Nucleus accumbens (tissue), 56 donors: ENCODE results near the gene DNAJC5G.
"Not testable (repeated sequence)": the region's sequence is repeated elsewhere in the genome, so short reads cannot be mapped to it uniquely, and the experiment has no call there.

Experiments
- DNase-seq, 56 donors: peaks; one replicate each; lab custom pipeline; 2025; lab: John Stamatoyannopoulos, UW

The DNAJC5G gene

DNA sequence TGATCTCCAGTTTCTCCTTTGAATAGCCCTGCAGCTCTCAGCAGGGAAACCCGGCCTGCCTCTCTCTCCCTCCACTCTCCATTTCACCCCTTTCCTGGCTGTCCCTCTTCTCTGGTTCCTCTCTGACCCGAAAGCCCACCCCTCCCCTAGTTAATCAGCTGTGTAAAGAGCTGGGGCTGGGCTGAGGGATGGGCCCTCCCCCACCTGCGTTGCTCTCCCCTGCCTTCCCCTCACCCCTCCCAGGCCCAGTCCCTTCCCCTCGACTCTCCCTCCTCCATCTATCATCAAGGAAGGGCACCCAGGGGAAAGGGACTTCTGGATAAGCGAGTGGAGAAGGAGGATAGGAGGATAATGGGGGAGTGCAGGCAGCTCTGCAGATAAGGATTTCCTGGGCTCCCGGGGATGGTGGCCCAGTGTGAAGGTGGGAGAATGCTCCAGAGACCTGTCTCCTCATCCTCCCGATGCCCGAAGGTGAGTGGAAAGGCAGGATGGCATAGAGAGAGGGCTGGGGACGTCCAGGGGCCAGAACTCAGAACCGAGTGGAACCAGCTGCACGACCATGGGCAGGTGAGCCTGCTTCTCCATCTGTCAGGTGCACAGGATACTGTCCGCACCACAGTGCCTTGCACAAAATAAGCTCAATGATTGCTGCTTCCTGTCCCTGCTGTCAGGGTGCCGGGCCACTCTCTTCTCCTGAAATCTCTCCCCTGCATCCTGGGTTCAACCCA is 24.4 kb upstream of the DNAJC5G start:
- no peak for DNase-seq

DNA sequence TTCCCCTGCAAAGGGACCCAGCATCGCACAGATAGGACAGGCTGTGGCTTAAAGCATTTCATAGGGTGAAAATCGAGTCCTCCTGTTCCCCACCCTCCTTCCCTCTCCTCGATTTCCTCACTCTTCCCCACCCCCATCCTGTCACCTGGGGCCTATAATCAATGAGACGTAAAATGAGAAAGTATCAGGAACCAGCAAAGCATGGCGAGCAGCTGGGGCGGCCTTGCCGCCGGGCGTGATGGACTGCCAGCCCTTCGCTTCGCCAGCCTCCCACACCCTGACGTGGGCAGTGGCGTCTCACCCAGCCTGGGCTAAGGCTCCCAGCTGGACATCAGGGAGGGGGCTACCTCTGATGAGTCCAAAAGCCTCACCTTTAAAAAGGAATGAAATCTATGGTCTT is 23.5 kb upstream of the DNAJC5G start:
- DNase-seq, result no peak

DNA sequence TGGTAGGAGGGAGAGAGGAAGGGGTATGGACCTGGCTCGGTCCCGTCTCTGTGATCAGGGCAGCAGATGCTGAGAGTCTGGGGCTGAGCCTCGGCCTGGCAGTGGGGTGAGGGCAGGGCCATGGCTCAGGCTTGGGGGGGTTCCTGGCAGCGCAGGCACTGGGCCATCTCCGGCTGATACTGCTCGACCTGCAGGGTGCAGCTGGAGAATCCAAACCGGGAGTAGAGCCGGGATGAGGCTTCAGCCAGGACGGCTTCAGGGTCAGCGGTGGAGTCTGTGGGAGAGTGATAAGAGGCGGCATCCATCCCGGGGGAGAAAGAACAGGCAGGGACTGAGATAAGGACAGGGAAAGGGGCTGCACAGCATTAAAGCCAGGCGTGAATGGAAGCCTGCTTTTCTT is 20.0 kb upstream of the DNAJC5G start:
- DNase-seq, result no peak

DNA sequence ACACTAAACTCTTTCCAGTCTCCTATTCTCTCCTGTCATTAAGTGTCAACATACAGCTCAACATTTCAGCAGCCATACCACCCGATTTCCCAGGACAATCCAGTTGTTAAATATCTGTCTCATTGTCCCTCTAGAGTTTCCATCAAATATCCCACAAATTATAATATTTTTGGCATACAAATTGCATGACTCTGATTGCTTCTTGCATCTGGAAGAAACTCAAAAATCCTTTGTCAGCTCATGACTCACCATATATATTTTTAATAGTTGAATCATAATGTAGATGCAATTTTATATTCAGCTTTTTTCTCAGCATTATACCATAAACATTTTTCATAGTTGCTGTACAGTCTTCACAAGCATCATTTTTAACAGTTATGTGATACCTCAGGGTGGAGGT is 19.6 kb upstream of the DNAJC5G start:
- no peak for DNase-seq

DNA sequence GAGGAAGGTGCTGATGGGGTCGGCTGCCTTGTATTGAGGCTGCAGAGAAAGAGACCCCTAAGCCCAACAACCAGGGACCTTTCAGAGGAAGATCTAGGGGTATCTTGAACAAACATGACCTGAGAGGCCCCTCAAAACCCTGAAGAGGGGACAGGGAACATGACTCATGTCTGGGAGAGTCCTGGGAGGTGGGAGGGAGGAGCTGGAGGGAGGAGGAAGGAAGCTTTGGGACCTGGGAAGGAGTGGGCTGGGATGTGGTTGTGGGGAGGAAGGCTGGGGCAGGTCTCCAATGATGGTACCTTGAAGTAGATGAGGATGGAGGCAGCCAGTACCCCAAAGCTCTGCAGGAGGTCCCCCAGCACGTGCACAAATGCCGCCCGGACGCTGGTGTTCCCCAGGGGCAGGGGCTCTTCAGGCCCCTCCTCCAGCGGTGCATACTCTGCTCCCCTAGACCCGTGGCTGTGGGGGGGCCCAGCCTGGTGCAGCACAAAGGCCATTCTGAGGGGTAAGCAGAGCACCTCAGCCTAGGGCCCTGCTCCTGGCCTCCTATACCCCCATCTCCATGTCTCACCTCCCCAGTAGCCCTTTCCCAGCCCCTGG is 18.3 kb upstream of the DNAJC5G start:
- DNase-seq, result no peak

DNA sequence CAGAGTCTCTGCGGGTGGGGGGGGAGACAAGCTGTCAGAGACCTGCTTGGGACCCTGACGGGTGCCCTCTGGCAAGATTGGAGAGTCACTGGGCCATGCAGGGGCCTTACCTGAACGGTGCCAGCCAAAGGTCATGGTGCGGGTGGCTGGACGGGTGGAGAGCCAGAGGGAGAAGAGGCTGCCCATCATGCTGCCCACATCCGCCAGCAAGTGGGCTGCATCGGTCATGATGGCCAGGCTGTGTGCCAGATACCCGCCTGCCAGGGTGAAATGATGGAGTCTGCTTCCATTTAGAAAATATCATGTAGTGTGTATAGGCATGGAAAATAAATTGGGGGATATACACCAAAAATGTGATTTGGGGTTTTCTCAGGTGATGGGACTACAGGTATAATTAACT is 17.2 kb upstream of the DNAJC5G start:
- DNase-seq, result no peak

DNA sequence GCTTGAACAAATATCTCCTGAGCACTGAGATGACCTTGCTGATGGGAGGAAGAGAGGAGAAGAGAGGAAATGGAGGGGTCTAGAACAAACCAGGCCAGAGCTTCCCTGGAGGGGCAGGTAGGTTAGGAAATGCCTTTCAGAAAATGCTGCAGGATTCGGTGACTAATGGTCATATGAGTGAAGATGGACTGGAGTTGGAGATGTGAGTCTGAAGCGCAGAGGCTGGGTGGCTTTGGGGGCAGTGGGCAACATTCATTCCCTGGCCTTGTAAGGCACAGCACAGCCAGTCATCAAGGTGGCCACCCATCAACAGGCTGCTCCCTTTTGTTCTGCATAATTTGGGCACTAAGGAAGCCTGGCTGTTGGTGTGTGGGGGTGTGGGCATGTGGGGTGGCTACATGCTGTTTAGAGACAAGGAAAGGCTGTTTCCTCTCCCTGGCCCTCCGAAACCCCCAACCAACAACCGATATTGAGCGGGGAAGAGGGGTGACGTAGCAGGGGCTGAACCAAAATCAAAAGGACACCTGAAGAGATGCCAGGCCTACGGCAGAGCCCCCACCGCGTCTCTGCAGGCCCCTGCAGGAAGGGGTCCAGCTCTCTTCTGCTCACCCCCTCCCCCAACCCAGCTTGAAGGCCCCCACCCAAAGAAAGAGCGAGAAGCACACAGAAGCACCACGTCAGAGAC is 13.8 kb upstream of the DNAJC5G start:
- DNase-seq, result no peak

DNA sequence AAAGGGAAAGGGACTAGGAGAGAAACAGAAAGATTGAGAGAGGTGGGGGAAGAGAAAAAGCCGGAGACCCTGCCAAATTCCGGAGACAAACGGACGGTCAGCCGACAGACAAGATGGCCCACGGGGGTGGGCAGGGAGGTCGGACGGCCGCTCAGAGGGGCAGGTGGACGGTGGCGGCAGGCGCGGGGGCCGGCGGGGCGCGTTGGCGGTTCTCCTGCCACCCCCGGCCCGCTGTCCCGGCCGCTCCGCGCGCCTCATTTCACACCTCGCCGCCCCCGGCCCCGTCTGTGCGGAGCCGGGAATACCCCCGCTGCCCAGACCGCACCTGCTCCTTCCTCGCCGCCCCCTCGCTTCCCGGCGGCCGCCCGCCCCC is 13.3 kb upstream of the DNAJC5G start:
- DNase-seq, result peak in 1 of 56 donors; percentile 15

DNA sequence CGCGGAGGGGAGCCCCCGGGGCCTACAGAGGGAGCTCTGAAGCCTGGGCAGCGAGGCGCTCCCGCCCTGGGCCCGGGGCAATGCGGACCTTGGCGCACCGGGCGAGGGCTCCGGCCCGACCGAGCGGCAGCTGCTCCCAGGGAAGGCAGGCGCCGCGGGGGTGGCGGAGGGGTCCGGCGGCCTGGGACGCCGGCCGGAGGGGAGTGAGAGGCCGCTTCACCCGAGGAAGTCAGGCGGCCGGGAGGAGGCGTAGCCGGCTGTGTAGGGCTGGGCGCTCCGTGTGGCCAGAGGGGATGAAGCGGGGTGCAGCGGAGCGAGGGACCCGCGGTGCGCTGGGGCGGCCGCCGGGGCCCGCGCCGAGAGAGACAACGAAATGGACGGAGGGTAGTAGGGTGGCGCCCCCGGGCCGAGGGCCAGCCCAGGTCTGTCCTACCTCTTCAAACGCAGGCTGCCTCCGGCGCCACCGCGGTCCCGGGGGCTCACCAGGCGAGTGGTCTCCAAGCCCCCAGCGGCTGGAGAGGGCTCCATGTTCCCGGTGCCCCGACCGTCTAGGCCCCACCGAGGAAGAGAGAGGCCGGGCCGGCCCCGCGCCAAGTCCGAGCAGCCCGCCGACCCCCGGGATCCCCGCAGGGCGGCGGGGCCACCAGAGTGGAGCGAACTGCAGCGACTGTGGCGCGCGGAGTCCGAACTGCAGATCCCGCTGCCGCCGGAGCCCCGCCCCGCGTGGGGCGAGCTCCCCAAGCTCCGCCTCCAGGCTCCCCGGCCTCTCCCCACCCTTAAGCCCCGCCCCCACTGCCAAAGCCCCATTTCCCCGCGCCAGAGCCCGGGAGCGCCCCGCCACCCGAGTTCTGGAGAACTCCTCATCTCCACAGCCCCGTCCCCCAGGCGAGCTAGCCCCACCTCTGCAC is 12.6 kb upstream of the DNAJC5G start, which contains the start of gene SLC30A3:
SLC30A3 (minus strand) TSS at position 669 of the 908 bp plus-strand sequence; CDS start at position 528, 141 bp downstream.
- peak in 9 of 56 donors; percentile 4 to 37 (median 18) for DNase-seq

DNA sequence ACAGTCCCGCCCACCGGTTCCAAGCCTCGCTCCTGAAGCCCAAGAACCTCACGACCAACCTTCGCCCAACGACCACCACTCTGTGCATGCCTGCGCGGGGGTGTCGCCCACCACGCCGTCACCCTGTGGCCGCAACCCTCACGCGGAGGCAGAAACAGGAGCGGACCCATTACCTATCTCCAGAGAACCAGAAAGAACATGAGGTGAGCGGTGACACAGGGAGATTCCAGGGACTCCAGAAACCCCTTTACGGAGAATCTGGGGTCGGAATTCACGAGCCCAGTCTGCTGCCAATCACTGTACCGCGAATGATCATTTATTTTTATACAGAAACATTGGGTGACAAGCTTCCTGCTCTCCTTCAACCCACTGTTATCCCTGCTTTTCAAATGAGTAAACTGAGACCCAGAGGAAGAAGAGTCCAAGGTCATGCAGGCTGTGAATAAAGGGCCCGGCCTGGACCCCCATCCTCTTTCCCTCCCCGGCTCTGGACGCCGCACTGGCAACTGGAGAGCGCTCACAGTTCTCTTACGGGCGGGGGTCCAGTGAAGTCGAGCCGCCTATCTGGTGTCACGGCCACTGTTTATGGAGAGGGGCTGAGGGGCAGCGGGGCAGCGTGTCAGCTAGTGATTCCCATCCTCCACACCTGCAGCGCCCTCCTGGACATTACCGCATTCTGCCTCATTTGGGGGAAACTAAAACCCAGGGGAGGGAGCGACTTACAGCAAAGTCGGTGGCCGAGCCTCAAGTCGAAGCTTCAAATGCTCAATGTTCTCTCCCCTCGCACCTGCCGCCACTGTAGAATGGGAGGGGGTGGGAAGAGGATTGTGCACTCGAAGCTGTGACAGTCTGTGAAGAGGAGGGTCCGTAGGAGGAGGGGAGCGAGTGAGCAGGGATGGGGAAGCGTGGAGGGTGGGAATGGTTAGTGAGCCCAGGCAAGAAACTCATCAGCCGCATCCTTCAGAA is 11.7 kb upstream of the DNAJC5G start:
- DNase-seq, result no peak

DNA sequence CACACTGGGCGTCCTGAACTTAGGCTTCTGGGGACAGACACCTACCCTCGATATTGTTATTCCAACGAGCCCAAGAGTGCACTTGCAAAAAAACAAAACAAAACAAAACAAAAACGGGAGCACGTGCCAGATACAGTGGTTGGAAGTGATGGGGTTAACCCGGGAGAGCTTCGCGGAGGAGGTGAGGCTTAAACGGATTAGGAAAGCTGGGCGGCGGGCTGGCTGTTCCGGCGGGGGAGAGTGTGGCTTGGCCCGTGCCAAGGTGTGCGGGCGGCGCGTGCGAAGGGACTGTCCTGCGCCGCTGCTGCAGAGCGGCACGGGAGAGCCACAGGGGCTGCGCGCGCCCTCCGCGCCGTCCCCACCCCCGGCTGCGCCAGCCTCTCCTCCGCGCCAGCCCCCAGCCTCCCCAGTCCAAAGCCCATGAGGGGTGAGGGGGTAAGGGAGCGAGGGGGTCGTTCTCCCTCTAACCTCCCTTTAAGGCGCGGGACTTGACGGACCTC is 10.9 kb upstream of the DNAJC5G start:
- no peak for DNase-seq

DNA sequence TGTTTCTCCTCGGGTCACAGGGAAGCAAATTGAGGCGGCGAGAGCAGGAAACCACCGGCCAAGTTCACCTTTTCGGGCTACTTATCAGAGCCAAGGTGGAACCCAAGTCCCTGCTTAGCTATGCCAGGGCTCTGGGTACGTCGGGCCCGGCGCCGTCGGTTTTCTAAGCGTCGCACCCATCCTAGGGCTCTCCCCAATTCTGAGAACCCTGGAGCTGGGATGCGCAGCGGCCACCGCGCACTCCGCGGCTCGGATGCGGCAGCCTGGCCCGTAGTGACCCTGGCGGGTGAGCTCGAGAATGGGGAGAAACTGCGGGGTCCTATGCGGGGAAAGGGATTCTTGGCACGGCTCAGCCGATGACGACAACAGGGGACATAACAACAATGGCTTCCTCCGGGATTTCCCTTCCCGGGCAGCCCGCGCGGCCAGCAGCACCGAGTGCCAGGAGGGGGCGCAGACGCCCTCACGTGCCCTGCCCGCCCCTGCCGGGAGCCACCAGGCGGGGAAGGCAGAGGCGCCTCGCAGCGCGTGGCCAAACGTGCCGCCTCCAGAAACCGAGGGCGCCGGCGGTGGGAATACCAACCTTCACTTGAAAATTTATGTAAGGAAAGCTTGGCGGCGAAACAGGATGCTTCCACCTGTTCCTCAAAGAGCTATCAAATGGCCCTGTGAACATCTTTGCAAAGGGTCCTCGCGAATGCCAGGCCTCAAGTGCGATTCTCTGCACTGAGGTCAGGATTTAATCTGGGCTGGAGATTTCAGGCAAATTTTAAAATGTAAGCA is 10.3 kb upstream of the DNAJC5G start:
- DNase-seq, result peak in 24 of 56 donors; percentile 4 to 42 (median 16)

DNA sequence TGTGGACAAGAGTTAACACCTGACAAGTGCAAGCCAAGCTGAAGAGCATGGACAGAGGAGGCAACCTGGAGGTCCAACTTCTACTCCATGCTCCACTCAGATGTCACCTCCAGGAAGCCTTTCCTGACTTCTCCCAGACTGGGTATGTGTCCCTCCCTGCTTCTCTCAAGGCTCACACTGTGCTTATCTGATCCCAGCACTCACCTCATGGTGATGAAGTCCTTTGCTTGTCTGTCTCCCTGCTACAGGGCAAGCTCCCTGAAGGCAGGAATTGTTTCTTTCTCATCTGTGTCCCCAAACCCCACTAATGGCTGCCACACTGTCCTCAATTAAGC is 9.7 kb upstream of the DNAJC5G start:
- DNase-seq, result no peak

DNA sequence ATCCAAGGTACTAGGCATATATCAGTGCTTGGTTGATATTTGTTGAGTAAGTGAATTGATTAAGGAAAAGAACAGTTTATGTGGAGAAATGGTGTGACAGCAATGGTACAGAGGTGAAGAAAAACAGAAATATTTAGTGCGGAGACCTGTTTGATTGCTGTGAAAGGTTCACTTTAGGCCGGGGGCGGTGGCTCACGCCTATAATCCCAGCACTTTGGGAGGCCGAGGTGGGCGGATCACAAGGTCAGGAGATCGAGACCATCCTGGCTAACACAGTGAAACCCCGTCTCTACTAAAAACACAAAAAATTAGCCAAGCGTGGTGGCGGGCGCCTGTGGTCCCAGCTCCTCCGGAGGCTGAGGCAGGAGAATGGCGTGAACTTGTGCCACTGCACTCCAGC is 6.9 kb upstream of the DNAJC5G start:
- DNase-seq, result not testable (repeated sequence)

DNA sequence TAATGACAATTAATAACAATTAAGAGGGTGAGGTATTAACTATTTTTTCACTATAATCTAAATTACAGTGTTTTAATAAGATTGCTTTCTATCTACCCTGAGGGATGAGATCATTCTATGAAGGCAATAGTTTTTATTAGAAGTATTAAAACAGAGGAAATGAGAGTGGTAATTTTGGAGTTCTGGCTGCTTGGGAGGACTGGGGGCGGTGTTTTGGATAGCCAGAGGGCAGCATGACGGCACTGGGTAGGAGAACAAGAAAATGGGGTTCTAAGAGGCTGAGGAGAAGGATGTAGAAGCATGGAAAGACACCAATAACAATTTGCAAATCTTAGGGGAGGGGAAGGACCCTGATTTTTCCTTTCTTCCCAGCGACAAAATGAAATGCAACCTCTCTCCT is 5.1 kb upstream of the DNAJC5G start:
- DNase-seq, result no peak

DNA sequence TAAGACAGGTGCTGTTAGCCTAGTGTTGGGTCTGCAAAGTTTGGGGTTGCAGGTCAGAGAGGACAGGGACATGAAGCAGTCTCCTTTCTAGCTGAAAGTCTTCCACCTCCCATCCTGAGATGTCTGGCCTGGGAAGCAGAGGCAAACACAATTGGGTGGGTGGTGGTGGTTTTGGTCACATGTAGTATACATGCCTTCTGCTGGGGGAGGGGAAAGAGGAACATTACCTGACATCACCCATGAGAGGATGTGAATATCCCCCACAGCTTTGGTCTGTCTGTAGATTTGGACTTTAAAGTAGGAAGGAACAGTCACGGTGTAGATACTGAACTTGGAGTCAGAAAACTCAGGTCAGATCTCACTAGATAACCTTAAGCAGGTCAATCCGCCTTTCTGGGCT is 4.6 kb upstream of the DNAJC5G start:
- no peak for DNase-seq

DNA sequence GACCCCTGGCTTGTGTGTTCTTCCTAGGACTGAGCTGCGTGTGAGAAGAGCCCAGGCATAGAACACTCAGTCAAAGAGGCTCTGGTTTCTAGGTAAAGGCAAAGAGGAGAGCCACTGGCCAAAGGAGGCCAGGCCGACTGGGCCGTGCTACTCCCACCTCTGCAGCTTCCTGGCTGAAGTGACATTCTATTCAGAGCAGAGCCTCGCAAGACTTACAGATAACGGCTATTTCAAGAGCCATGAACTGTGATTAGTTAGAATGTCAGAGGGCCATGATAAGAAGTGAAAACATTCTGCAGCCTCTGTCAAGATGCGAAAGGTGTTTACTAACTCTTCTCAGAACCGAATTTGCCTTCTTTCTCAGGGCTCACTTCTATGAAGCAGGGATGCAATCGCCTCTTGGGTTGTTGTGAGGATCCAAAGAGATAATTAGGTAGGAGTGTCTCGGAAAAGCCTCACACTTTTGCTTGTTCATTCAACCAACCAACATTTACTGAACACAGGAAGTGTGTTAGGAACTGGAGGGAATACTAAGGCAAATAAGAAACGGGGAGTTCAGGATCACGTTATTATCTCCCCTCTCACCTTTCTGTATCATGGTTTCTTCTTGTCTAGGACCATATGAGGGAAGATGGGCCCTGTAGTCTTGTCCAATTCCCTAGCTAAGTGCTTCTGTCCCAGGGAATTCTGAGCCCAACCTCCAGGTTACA is 3.4 kb upstream of the DNAJC5G start:
- no peak for DNase-seq
